GM06990 (cell line): ENCODE data around the gene TIMM10.
"Not testable (repeated sequence)": the region's sequence is repeated elsewhere in the genome, so short reads cannot be mapped to it uniquely, and the experiment has no call there.

Experiments used
- DNase-seq: peaks from one replicate; pipeline ENCODE4 v3.0.0-alpha.2; 2011; ENCODE audit not compliant: insufficient read length; ENCODE audit errors: extremely low read depth
- H3K27me3 ChIP-seq: replicated peaks from 2 replicates; pipeline ENCODE4 v1.6.0; 2011; ENCODE audit warnings: low read length; ENCODE audit not compliant: control insufficient read depth, insufficient read depth
- H3K36me3 ChIP-seq: 2 replicates; pipeline ENCODE4 v1.5.1; 2011; ENCODE audit warnings: low read length; ENCODE audit not compliant: control insufficient read depth, insufficient read depth
- H3K4me3 ChIP-seq: replicated peaks from 2 replicates; pipeline ENCODE4 v1.5.1; 2011; ENCODE audit warnings: low read depth, mild to moderate bottlenecking, control low read depth, low read length
- CTCF ChIP-seq: IDR thresholded peaks from 2 replicates; pipeline ENCODE4 v1.5.1; 2011; ENCODE audit warnings: low read length, control low read depth, mild to moderate bottlenecking, inconsistent platforms; ENCODE audit not compliant: insufficient read depth, poor library complexity, severe bottlenecking

TIMM10 gene

GRCh38 chr11:57541169-57541568 is 10.6 kb upstream of the TIMM10 start:
- DNase-seq = no peak
- Histone ChIP-seq H3K27me3 (no peaks in the 10 kb centered on the region), H3K36me3 (peaks cover 2% of the 10 kb centered on the region; the same call in 1 of the 2 replicates), H3K4me3 (no peak overlapping the region)
- no peak for TF ChIP-seq CTCF

GRCh38 chr11:57539342-57539741 is 8.8 kb upstream of the TIMM10 start:
- Histone ChIP-seq H3K4me3 (no peak overlapping the region), H3K36me3 (peaks cover 2% of the 10 kb centered on the region; the same call in 1 of the 2 replicates), H3K27me3 (no peaks in the 10 kb centered on the region)
- TF ChIP-seq CTCF = no peak
- DNase-seq = no peak

- TF ChIP-seq CTCF = no peak
- Histone ChIP-seq H3K36me3 (peaks cover 2% of the 10 kb centered on the region; the same call in 1 of the 2 replicates), H3K4me3 (no peak within 1 kb of the TSS), H3K27me3 (no peaks in the 10 kb centered on the region)
- DNase-seq = no peak
Observed at GRCh38 chr11:57536947-57537619, 6.5 kb upstream of the TIMM10 start, which contains the start of gene SMTNL1. TSS of gene SMTNL1 (plus strand) at chr11:57537595. CDS start at chr11:57542643, 5,048 bp downstream.

- H3K4me3 ChIP-seq, DNase-seq, H3K27me3 ChIP-seq, H3K36me3 ChIP-seq: not testable (repeated sequence)
Observed at GRCh38 chr11:57534449-57534848, 3.9 kb upstream of the TIMM10 start.

- Histone ChIP-seq H3K36me3 (peaks cover 8% of the 10 kb centered on the region), H3K4me3 (peak overlapping the region; percentile 88), H3K27me3 (no peaks in the 10 kb centered on the region)
- no peak for TF ChIP-seq CTCF
- DNase-seq = no peak
Observed at GRCh38 chr11:57530215-57530595, 349 bp downstream of the TIMM10 start.

- no peak for TF ChIP-seq CTCF
- Histone ChIP-seq H3K27me3 (no peaks in the 10 kb centered on the region), H3K4me3 (no peak overlapping the region), H3K36me3 (peaks cover 9% of the 10 kb centered on the region)
- DNase-seq = no peak
Observed at GRCh38 chr11:57529012-57529411, 1.5 kb downstream of the TIMM10 start.
